Stimulated activated CD8-positive, alpha-beta memory T cell treated with anti-CD3 and anti-CD28 coated beads, Interleukin-15, amount 100 ng/mL, for 4 hours (primary cell): ENCODE data around the gene BRICD5.
A peak's percentile ranks its signal among the peaks of the same experiment; 100 is the strongest.
"Not testable (repeated sequence)": the region's sequence is repeated elsewhere in the genome, so short reads cannot be mapped to it uniquely, and the experiment has no call there.

Source experiments
- DNase-seq, 2 donors: peaks; one replicate each; pipeline ENCODE4 v3.0.0-alpha.2; 2020; ENCODE audit warnings: low read depth in 2 of 2

BRICD5 gene

DNA sequence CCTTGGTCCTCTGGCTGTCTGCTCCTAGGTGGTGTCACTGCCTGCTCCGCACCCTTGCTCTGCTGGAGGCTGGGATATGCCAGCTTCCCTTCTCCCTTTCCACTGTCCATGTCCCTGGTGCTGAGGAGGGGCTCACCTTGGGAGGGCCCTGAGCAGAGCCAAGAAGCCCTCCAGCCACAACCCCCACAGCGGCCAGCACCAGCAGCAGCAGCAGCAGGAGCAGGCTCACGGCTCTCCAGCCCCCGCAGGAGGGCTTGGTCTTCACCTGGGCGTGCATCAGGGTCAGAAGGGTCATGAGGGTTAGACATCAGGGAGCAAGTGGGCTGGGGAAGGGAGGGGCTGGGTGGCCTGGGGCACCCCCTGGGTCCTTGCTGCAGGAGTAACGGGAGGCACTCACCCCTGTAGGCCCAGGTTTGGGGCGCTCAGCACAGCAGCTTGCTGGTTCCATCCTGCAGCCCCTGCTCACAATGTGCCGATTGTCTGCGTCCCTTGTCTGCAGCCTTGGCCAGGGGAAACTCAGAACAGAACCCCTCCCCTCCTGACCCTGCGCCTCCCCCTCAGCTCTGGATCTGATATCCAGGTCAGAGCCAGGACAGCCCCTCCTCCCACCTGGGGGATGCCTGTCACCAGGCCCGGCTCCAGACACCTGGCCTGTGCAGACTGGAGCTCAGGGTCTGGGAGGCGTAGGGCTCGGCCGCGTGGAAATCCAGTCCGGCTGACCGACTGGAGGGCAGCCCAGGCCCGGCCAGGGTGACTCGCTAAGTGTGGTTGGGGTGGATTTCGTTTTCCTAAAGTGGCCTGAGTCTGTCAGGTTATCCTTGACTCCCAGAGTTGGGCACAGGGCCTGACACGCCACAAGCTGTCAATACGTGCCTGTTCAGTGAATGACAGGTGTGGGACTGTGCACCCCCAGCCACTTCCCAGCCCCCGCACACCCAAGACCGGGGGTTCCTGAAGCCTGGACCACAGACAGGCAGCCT, at the start of gene BRICD5:
BRICD5 (minus strand) TSS at position 478 of the 980 bp plus-strand sequence; CDS start at position 448, 30 bp downstream.
- DNase-seq, result no peak

DNA sequence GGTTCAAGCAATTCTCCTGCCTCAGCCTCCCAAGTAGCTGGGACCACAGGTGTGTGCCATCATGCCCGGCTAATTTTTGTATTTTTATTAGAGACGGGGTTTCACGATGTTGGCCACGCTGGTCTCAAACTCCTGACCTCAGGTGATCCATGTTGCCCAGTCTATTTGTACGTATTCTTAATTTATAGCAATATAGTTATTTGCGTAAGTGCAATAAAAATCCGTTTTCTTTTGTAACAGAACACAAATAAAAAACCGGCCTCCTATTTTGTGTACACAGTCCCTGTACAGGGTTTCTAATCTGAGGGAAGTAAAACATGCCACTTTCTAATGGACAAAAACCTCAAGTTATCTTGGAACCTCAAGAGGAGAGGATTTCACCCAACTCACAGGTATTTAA, 49.6 kb upstream of the BRICD5 start:
- no peak for DNase-seq

DNA sequence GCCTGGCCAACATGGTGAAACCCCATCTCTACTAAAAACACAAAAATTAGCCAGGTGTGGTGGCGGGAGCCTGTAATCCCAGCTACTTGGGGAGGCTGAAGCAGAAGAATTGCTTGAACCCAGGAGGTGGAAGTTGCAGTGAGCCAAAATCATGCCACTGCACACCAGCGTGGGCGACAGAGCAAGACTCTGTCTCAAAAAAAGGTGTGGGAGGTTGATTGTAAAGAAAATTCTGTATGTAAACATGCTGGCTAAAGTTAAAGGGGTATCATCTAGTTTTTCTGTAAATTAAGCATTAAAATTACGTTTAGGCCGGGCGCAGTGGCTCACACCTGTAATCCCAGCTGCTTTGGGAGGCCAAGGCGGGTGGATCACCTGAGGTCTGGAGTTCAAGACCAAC, 47.9 kb upstream of the BRICD5 start:
- not testable (repeated sequence) for DNase-seq

DNA sequence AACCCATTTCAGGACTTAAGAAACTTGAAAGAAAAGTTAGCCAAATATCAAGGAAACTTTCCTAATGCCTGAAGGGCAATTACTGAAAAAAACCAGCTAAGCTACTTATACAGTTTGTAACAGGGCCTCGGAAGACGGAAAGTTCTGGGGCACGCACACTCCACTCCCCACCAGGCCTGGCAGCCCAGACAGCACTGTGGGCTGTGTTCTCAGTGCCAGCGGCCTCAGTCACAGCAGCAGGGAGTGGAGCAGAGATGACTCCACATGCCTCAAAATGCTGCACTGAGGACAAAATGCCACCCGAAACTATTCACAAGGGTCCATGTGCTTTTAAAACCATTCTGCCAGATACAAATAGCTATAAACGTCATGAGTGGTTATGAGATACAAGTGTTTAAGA, 47.1 kb upstream of the BRICD5 start:
- DNase-seq, result no peak

DNA sequence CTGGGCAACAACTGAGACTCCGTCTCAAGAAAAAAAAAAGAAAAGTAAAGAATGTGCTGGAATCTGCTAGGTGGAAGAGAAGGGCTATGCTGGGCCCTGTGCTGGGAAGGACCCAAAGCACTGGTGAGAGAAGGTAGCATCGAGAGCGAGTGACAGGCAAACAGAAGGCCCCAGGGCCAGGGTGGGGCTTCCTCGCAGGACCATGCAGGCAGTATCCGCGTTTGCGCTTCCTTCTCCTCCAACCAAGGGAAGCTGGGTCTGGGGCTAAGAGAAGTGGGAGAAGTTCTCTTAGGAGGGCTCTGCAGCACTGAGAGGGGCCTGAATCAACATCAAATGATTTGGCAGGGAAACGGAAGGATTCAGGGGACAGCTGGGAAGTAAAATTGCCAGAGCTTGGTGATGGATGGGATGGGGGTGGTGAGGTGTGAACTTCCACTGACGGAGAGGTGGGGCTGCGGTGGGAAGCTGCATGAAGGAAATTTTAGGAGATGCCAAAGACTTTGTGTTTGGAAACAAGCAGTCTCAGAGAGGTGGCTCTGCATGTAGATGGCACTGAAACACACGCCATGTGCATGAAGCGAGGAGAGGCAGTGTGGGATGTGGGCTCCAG, 46.0 kb upstream of the BRICD5 start:
- no peak for DNase-seq

DNA sequence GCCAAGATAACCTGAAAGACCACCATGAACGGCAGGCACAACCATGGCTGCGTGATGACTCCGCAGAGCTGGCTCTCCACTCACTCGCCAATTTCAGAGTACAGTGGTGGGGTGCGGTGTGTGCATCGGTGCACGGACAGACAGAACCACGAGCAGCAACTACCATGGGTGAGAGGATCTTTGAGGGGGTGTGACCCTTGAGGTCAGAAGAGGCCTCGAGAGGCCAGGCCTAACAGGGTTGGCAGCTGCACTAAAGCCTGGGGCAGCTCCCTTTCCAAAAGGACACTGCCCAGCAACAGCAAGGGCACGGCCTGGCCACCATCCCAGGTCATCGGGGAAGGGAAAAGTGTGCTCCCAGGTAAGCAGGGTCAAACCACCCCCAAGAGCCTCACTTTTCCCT, 42.6 kb upstream of the BRICD5 start:
- DNase-seq, result no peak

DNA sequence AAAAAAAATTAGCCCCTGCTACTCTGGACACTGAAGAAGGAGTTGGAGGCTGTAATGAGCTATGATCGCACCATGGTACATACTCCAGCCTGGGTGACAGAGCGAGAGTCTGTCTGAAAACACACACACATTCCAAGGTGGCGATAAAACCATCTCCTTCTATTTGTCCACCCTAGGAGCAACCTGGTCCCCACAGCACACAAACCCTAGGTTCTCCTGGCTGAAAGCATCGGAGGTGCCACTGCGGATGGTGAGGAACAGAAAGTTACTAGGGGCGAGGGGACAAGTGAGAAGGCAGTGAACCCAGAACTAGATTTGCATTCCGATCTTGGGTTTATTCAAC, 42.1 kb upstream of the BRICD5 start:
- DNase-seq, result no peak

DNA sequence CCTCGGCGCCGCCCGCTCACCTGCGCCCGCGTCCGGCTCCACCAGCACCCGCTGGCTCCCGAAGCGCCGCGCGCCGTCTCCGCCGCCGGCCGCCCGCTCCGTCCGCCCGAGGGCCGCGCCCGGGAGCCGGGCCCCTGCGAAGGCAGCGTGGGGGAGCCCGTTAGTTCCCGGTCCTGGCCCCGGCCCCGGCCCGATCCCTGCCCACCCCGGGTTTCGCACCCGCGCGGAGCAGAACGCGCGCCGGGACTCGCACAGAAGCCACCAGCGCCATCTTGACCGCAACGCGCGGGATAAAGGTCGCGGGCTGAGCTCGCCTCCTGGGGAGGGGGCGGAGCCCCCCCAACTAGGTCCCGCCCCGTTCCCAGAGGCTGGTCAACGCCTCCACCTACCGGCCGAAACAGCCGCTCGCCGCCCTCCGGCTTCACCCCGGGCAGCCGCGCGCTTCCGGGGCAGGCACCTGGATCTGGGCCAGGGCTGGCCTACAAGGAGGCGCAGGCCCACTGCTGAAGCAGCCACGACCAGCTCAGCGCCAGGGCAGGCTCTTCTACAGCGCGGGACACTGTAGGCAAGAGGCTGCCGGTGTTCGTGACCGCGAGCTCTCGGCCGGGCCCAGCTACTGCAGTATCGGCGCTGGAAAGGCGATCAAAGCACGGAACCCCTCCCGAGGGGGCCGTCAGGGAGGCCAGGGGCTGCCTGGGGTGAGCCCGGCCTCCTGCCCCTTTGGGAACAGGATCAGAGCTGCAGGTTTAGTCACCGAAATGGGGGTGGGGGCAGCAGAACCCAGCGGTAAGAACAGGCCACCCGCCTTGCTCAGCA, 40.8 kb upstream of the BRICD5 start, which contains the start of gene ECI1:
ECI1 (minus strand) TSS at position 292 of the 816 bp plus-strand sequence; CDS start at position 271, 21 bp downstream.
- peak; percentile 54 to 63 for DNase-seq

DNA sequence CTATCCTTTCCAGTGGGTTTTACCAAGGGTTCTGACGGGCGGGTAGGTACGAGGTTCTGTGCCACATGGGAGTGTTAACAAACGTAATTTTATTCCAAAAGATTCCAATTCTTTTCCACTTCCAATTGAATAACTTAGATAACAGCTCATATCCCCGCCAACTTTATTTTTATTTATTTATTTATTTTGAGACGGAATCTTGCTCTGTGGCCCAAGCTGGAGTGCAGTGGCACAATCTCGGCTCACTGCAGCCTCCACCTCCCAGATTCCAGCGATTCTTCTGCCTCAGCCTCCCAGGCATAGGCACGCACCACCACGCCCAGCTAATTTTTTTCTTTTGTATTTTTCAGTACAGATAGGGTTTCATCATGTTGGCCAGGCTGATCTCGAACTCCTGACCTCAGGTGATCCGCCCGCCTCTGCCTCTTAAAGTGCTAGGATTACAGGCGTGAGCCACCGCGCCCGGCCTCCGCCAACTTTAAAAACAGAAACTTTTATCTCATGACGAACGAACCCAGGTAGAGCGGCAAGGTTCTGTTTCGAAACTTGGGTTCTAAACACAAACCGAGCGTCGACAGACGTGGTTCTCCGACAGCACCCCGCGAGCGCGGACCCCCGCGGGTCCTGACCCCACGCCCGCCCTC, 40.1 kb upstream of the BRICD5 start:
- no peak for DNase-seq

DNA sequence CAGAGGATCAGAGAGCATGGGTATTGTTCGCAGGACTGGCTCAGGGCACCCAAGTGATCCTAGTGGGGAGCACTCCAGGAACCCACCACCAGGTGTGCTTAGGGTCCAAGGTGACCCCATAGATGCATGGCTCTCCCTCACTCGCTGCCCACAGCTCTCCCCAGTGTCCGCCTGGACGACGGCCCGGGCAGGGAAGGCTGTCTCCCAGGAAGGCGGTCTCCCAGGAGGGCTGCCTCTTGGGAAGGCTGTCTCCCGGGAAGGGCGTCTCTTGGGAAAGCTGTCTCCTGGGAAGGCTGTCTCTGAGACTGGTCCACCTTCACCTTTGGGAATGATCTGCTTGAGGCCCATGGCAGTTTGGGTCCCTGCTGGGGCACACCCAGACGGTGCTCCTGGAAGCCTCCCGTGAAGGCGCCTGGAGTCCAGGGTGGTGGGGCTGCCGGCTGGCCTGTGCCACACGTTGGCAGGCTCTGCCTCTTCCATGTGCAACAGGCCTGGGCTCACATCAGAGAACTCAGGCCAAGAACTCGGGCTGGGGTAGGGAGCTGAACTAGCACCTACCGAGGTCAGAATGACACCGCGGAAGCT, 35.7 kb upstream of the BRICD5 start:
- no peak for DNase-seq

DNA sequence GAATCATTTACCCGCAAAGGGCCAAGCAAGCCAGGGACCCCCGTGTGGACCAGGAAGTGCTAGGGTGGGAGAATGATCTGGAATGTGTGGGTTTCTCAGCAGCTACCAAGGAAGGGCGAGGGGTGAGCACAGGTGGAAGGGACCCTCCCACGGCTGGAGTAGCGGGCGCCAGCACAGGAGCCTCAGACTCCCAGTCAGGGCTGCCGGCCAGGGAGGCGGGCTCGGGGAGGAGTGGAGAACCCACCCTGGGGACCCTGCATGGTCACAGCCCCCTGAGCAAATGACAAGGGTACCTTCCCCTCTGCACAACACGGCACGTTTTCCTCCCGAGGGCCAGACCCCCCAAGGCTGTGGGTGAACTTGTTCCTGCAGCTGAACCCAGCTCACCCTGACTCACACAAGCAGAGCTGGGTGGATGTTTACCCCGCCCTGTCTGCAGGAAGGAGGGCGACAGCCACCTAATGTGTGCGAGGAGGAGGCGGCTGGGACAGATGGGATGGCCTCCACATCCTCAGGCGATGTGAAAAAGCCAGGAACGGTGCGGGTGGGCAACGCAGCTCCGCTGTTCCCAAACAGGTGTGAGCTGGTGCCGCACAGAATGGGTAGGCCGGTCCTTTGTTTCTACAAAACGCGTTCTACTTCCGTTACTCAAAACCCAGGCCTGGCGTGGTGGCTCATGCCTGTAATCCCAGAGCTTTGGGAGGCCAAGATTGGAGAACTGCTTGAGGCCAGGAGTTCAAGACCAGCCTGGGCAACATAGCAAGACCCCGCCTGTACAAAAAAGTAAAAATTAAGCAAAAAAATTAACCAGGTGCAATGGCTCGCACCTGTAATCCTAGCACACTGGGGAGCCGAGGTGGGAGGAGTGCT, 34.5 kb upstream of the BRICD5 start:
- no peak for DNase-seq

DNA sequence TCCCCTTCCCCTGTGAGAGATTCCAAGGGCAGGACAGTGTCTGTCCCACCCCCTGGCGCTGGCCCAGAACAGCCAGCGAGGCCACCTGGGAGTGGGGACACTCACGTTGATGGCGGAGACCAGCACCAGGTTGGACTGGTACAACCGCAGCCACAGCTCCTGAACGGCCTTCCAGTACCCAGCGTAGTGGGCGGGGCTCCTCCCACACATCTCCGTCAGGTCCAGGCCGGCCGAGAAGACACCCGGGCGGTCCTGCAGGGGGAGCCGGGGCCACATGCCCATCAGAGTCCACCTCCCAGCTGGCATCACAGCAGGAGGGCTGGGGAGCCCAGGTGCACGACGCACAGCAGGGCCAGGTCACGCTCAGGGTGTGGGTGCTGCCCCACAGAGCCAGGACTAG, 33.6 kb upstream of the BRICD5 start:
- DNase-seq, result no peak

DNA sequence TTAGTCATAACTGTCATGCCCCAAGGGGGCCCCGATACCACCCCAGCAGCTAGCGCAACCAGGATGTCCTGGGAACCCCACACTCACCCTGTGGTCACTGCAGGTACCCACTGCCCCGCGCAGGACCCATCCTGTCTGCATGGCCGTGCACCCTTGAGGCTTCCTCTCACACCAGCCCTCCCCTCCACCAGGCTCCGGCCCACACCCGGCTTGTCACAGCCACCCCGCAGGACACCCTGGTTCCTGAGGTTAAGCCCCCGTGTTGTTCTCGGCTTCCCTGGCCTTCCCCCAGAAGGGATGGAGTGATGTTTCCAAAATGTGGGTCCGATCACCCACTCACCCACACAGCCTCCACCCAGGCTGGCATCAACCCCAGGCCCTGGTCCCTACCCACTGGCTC, 33.1 kb upstream of the BRICD5 start:
- DNase-seq, result no peak

DNA sequence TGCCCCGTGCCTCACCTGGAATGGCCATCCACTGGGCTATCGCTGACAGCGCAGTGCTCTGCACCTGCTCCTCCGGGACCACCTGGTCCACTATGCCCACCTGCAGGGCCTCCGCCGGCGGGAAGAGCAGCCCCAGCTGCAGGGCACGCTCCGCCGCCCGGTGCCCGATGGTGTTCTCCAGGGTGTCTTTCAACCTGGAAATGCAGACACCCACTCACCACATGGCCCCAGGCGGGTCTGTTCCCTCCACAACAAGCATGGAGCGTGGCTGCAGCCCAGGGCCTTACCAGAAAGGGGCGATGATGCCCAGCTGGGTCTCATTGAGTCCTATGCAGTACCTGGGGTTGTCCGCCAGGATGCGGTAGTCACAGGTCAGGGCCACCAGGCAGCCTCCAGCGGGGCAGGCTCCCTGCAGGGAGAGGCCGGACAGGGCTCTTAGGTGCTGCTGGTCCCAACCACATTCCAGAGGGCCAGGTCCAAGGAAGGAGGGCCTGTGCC, 32.4 kb upstream of the BRICD5 start:
- no peak for DNase-seq

DNA sequence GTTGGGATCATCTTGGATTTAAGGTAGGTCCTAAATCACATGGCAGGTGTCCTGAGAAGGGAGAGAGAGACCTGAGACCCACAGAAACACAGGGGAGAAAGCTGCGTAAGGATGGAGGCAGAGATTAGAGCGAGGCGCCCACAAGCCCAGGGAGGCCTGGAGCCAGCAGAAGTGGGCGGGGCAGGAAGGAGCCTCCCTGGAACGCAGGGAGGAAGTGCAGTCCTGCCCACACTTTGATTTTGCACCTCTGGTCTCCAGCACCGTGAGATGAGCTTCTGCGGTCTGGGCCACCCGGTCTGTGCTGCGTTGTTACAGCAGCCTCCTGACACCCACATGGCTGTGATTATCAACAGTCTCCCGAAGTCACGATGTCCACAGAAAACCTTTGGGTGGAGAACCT, 31.9 kb upstream of the BRICD5 start:
- no peak for DNase-seq

DNA sequence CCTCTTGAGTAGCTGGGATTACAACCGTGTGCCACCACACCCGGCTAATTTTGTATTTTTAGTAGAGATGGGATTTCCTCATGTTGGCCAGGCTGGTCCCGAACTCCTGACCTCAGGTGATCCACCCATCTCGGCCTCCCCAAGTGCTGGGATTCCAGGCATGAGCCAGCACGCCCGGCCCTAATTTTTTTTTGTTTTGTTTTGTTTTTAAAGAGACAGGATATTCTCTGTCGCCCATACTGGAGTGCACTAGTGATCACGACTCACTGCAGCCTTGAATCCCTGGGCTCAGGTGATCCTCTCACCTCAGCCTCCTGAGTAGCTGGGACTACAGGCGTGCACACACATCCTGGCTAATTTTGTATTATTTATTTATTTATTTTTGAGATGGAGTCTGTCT, 29.7 kb upstream of the BRICD5 start:
- DNase-seq, result not testable (repeated sequence)

DNA sequence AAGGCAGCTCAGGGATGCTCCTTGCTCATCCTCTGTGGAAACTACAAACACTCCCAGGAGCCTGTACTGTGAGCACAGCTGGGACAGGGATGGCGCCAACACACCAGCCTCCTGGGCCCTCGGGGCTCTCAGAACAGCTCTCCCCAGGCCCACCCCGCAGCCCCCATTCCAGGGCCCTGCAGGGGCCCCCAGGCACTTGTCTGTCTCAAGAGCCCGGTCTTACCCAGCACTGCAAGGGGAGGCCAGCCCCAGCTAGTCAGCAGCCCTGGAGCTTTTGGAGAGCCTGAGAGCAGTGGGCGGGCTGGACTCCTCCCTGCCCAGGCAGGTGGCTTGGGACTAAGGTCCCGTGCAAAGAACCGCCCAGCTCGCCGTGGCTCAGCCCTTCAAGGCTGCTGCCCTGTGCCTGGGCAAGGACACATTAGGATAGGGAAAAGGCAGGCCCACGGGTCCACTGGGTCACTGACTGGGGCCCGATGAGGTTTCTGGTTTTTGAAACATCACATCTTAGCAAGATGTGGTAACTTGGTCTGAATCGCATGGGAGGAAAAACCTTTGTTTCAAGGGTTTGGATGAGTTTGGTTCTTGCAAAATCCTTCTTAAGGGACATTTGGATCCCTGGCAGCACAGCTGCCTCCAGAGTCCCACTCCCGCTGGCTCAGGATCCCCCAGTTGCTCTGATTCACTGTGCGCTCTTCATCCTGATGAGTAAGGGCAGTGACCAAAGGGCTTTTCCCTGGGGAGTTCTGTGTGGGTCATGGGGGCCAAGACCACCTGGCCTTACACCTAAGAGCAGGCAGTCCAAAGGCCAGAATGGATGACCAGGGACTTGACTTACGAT, 28.4 kb upstream of the BRICD5 start:
- DNase-seq, result no peak

DNA sequence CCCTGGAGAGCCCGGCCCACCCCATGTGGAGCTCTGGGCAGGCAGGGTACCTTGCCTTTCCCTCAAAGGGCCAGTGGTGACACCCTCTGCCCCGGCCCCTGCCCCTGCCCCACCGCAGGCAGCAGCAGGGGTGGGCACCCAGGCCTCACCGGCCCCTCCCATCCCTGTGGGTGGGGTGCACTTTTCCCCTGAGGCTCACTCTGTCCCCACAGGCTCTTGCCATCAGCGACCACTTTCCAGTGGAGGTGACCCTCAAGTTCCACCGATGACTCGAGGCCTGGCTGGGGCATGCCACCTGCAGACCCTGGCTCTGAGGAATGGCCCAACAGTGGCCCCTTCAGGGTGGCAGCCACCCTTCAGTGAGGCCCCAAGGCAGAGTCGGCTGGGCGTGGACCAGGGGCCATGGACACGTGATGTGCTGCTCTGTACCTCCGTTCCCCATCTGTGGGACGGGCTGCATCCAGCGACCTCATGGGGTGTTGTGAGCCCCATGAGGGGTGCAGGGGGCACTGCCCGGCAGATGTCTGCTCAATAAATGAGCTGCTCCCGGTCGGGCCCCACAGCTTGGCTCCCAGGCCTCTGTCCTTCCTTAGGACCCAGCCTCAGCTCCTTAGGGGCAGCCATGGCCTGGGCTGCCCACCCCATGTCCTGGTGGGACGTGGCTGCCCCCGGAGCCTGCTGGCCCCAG, 27.6 kb upstream of the BRICD5 start:
- no peak for DNase-seq
